Activated CD4-positive, alpha-beta T cell treated with anti-CD3 and anti-CD28 coated beads, Interleukin-2, amount 10 ng/mL, durations not matched to agents 7 days and 5 days (primary cell): ENCODE measurements around the gene DEPDC1. TPM values are rescaled to one million over a fixed set of nuclear protein-coding genes. Genes with fewer than 3 reads are reported as not detected.

Source experiments
- CTCF ChIA-PET: fragments of 350-600 bp; sonication (Branson Sonifier 250); formaldehyde crosslinking; loops from one replicate; lab custom pipeline; 2021; ENCODE audit warnings: antibody characterized with exemption; lab: Charles Lee
- POLR2A ChIA-PET: fragments of 350-600 bp; sonication (Branson Sonifier 250); formaldehyde crosslinking; loops from one replicate; lab custom pipeline; 2021; ENCODE audit warnings: antibody characterized with exemption; lab: Charles Lee
- DNase-seq: peaks from one replicate; pipeline ENCODE4 v3.0.0-alpha.2; 2020
- H3K27ac Mint-ChIP-seq: one replicate; pipeline ENCODE4 v1.8.0; 2021; ENCODE audit warnings: mild to moderate bottlenecking, moderate library complexity, mixed read lengths
- H3K27me3 Mint-ChIP-seq: one replicate; pipeline ENCODE4 v1.8.0; 2021; ENCODE audit warnings: mixed read lengths
- H3K36me3 Mint-ChIP-seq: one replicate; pipeline ENCODE4 v1.8.0; 2021; ENCODE audit warnings: low read depth, mixed read lengths
- H3K4me1 Mint-ChIP-seq: one replicate; pipeline ENCODE4 v1.8.0; 2021; ENCODE audit warnings: mixed read lengths
- H3K4me3 Mint-ChIP-seq: one replicate; pipeline ENCODE4 v1.8.0; 2021; ENCODE audit warnings: mild to moderate bottlenecking, moderate library complexity, mixed read lengths
- H3K9me3 Mint-ChIP-seq: one replicate; pipeline ENCODE4 v1.8.0; 2021; ENCODE audit warnings: mixed read lengths
- total RNA-seq, 2 experiments: library from RNA; stranded (reverse); gene quantifications; one replicate each; pipeline ENCODE4 v1.2.3, GENCODE V29; 2021

The DEPDC1 gene
- total RNA-seq, 2 experiments from 2014 or later = 24.5 to 28.2 TPM

- H3K4me3 Mint-ChIP-seq = no peak overlapping the region
- POLR2A ChIA-PET = interaction anchor here (0.7 kb wide), 1 partner anchor 56 kb away, joined by 3 read pairs; no protein-coding TSS in a partner anchor
These were observed 65.8 kb downstream of the DEPDC1 start for GRCh38 chr1:68431076-68431475.

DNA sequence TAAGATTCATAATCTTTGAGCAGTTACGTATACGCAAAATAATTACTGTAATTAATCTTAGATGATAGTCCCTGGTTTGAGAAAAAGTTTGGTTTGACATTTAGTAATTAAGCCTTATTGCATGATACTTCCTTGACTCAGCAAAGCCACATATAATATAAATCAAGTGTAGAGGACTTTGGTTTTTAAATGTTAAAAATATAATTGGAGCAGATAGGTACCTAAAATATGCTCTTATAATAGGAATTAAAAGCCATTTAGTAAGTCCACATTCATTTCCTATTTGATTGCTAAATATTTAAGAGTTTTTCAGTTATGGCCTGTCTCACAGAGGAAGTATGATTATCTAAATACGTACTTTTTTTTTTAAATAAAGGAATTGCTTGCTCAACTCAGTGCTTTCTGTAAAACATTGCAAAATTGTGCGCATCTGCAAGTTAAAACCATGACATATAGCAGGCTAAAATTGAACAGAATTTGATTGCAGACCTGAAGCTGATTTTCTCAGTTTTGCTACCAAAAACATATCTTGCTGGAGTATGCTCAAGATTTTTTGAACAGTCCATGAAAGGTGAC, 67.6 kb downstream of the DEPDC1 start:
- H3K36me3 Mint-ChIP-seq = no peaks in the 10 kb centered on the region
- ChIA-PET CTCF (no interaction called here), POLR2A (no interaction called here)
- H3K4me3 Mint-ChIP-seq = no peak overlapping the region
- no peaks in the 10 kb centered on the region for H3K4me1 Mint-ChIP-seq
- H3K27ac Mint-ChIP-seq = no peak overlapping the region
- H3K9me3 Mint-ChIP-seq = no peaks in the 10 kb centered on the region
- no peaks in the 10 kb centered on the region for H3K27me3 Mint-ChIP-seq
- DNase-seq = no peak

More at GRCh38 chr1:68431076-68431475, 65.8 kb downstream of the DEPDC1 start:
- no peaks in the 10 kb centered on the region for H3K36me3 Mint-ChIP-seq
- H3K9me3 Mint-ChIP-seq = no peaks in the 10 kb centered on the region
- no peak overlapping the region for H3K27ac Mint-ChIP-seq
- H3K27me3 Mint-ChIP-seq = no peaks in the 10 kb centered on the region
- no peaks in the 10 kb centered on the region for H3K4me1 Mint-ChIP-seq
- CTCF ChIA-PET = no interaction called here
- no peak for DNase-seq

- ChIA-PET POLR2A (no interaction called here), CTCF (no interaction called here)
- Mint-ChIP-seq H3K36me3 (no peaks in the 10 kb centered on the region), H3K9me3 (no peaks in the 10 kb centered on the region), H3K4me3 (no peak overlapping the region), H3K4me1 (no peaks in the 10 kb centered on the region), H3K27me3 (no peaks in the 10 kb centered on the region), H3K27ac (no peak overlapping the region)
- DNase-seq = no peak
These were observed 70.3 kb downstream of the DEPDC1 start for GRCh38 chr1:68426594-68426993.

Other genes with a start within 250 kb of the DEPDC1 start
- not detected for gene RPE65, start 47.1 kb downstream of the DEPDC1 start, total RNA-seq